ENCODE data around the gene OBP2A. TPM values are rescaled to one million over a fixed set of nuclear protein-coding genes. Genes with fewer than 3 reads are reported as not detected.

The OBP2A gene
- total RNA-seq, 1 experiment from 2014 or later: not detected

- Mint-ChIP-seq H3K4me3 (ENCODE audit: low read depth, unreplicated experiment) (no peak overlapping the region), H3K27me3 (ENCODE audit: unreplicated experiment) (peaks cover 59% of the 10 kb centered on the region), H3K4me1 (ENCODE audit: low read depth, unreplicated experiment) (peaks cover 6% of the 10 kb centered on the region), H3K36me3 (ENCODE audit: insufficient read depth, unreplicated experiment) (no peaks in the 10 kb centered on the region), H3K9me3 (ENCODE audit: low read depth, unreplicated experiment) (peaks cover 2% of the 10 kb centered on the region), H3K27ac (ENCODE audit: unreplicated experiment) (no peak overlapping the region)
- CTCF ChIA-PET: no interaction called here
- no peak for TF ChIP-seq CTCF (IDR thresholded peaks at IDR 0.05; ENCODE audit: unreplicated experiment)
- no TSS peak for BruUV-seq (replicated peaks)
- DNase-seq: no peak
- intact Hi-C loops (cut with micrococcal nuclease; ENCODE audit: unreplicated experiment): no loop called here
These were observed 17.9 kb downstream of the OBP2A start for GRCh38 chr9:135563858-135564257.

- Mint-ChIP-seq H3K4me1 (ENCODE audit: low read depth, unreplicated experiment) (peaks cover 6% of the 10 kb centered on the region), H3K36me3 (ENCODE audit: insufficient read depth, unreplicated experiment) (no peaks in the 10 kb centered on the region), H3K27ac (ENCODE audit: unreplicated experiment) (no peak overlapping the region), H3K27me3 (ENCODE audit: unreplicated experiment) (peaks cover 59% of the 10 kb centered on the region), H3K9me3 (ENCODE audit: low read depth, unreplicated experiment) (peaks cover 2% of the 10 kb centered on the region), H3K4me3 (ENCODE audit: low read depth, unreplicated experiment) (no peak overlapping the region)
- no TSS peak for BruUV-seq (replicated peaks)
- DNase-seq: no peak
- TF ChIP-seq CTCF (IDR thresholded peaks at IDR 0.05; ENCODE audit: unreplicated experiment): no peak
- intact Hi-C loops (cut with micrococcal nuclease; ENCODE audit: unreplicated experiment): no loop called here
- CTCF ChIA-PET: no interaction called here
These were observed 19.3 kb downstream of the OBP2A start for GRCh38 chr9:135565141-135565628.

GRCh38 chr9:135565636-135566035, 19.7 kb downstream of the OBP2A start:
- Mint-ChIP-seq H3K27ac (ENCODE audit: unreplicated experiment) (no peak overlapping the region), H3K4me1 (ENCODE audit: low read depth, unreplicated experiment) (peaks cover 6% of the 10 kb centered on the region), H3K27me3 (ENCODE audit: unreplicated experiment) (peaks cover 59% of the 10 kb centered on the region), H3K9me3 (ENCODE audit: low read depth, unreplicated experiment) (peaks cover 2% of the 10 kb centered on the region), H3K36me3 (ENCODE audit: insufficient read depth, unreplicated experiment) (no peaks in the 10 kb centered on the region), H3K4me3 (ENCODE audit: low read depth, unreplicated experiment) (no peak overlapping the region)
- DNase-seq: no peak
- no peak for TF ChIP-seq CTCF (IDR thresholded peaks at IDR 0.05; ENCODE audit: unreplicated experiment)
- CTCF ChIA-PET: no interaction called here
- BruUV-seq (replicated peaks): no TSS peak
- intact Hi-C loops (cut with micrococcal nuclease; ENCODE audit: unreplicated experiment): no loop called here

- BruUV-seq (replicated peaks): no TSS peak
- no peak overlapping the region for H3K27ac Mint-ChIP-seq (ENCODE audit: unreplicated experiment)
- intact Hi-C loops (cut with micrococcal nuclease; ENCODE audit: unreplicated experiment): no loop called here
- H3K4me1 Mint-ChIP-seq (ENCODE audit: low read depth, unreplicated experiment): peaks cover 6% of the 10 kb centered on the region
- CTCF ChIA-PET: no interaction called here
- H3K36me3 Mint-ChIP-seq (ENCODE audit: insufficient read depth, unreplicated experiment): no peaks in the 10 kb centered on the region
- peak; percentile 23 for DNase-seq
- TF ChIP-seq CTCF (IDR thresholded peaks at IDR 0.05; ENCODE audit: unreplicated experiment): no peak
- no peak overlapping the region for H3K4me3 Mint-ChIP-seq (ENCODE audit: low read depth, unreplicated experiment)
- H3K9me3 Mint-ChIP-seq (ENCODE audit: low read depth, unreplicated experiment): peaks cover 2% of the 10 kb centered on the region
- peaks cover 59% of the 10 kb centered on the region for H3K27me3 Mint-ChIP-seq (ENCODE audit: unreplicated experiment)
These were observed 20.6 kb downstream of the OBP2A start for GRCh38 chr9:135566552-135566951.
